AG04450 (cell line): Measurements from ENCODE around the gene CNTN1. TPM values are rescaled to one million over a fixed set of nuclear protein-coding genes. Genes with fewer than 3 reads are reported as not detected.
"Not testable (repeated sequence)": the region's sequence is repeated elsewhere in the genome, so short reads cannot be mapped to it uniquely, and the experiment has no call there.

ENCODE experiments used
- CTCF ChIA-PET: fragments of 300-600, 350-600 bp; formaldehyde crosslinking; extraction: SDS; loops from one replicate; lab custom pipeline; 2022; ENCODE audit warnings: antibody characterized with exemption, inconsistent platforms; lab: Charles Lee
- POLR2A ChIA-PET: fragments of 350-600 bp; formaldehyde crosslinking; extraction: SDS; loops from one replicate; lab custom pipeline; 2021; ENCODE audit warnings: antibody characterized with exemption, inconsistent platforms; lab: Yijun Ruan, JAX
- DNase-seq: peaks from one replicate; pipeline ENCODE4 v3.0.0-alpha.2; 2011; ENCODE audit warnings: low read depth, low spot score
- H3K27ac ChIP-seq: one replicate; pipeline ENCODE4 v1.5.1; 2012; ENCODE audit warnings: low read depth, low read length, control low read depth
- H3K27me3 ChIP-seq: one replicate; pipeline ENCODE4 v1.6.0; 2012; ENCODE audit warnings: low read length; ENCODE audit not compliant: control insufficient read depth, insufficient read depth
- H3K4me3 ChIP-seq: 2 replicates; pipeline ENCODE4 v1.5.1; 2011; ENCODE audit warnings: mild to moderate bottlenecking, low read depth, low read length, control low read depth
- H3K9me3 ChIP-seq: 2 replicates; pipeline ENCODE4 v1.5.1; 2012; ENCODE audit warnings: low read length; ENCODE audit not compliant: control insufficient read depth, insufficient read depth
- polyA plus RNA-seq: library from polyadenylated mRNA; depleted of rRNA; stranded (reverse); fragments of >200 nt; gene quantifications from 2 replicates; pipeline ENCODE4 v1.2.3, GENCODE V29; 2011
- TF ChIP-seq, protein P1 (sequence below): IDR thresholded peaks from 2 replicates; pipeline ENCODE4 v1.5.1; 2011; ENCODE audit warnings: low read depth, low read length, control low read depth, inconsistent platforms

The CNTN1 gene
- polyA plus RNA-seq, 1 experiment = 0.19 TPM

DNA sequence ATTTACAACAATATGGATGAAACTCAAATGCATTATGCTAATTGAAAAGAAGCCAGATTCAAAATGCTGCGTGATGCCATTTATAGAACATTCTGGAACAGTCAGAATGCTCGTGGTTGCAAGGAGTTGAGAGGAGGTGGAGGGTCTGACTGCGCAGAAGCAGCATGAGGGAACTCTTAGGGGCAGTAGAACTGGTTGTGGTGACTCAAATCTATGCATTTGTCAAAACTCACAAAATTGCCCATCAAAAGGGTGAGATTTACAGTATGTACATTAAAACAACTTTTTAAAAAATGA, 382.2 kb downstream of the CNTN1 start:
- Histone ChIP-seq H3K9me3 (no peaks in the 10 kb centered on the region; the same call in 1 of the 2 replicates), H3K27ac (no peak overlapping the region), H3K4me3 (no peak overlapping the region), H3K27me3 (no peaks in the 10 kb centered on the region)
- TF ChIP-seq, protein P1, sequence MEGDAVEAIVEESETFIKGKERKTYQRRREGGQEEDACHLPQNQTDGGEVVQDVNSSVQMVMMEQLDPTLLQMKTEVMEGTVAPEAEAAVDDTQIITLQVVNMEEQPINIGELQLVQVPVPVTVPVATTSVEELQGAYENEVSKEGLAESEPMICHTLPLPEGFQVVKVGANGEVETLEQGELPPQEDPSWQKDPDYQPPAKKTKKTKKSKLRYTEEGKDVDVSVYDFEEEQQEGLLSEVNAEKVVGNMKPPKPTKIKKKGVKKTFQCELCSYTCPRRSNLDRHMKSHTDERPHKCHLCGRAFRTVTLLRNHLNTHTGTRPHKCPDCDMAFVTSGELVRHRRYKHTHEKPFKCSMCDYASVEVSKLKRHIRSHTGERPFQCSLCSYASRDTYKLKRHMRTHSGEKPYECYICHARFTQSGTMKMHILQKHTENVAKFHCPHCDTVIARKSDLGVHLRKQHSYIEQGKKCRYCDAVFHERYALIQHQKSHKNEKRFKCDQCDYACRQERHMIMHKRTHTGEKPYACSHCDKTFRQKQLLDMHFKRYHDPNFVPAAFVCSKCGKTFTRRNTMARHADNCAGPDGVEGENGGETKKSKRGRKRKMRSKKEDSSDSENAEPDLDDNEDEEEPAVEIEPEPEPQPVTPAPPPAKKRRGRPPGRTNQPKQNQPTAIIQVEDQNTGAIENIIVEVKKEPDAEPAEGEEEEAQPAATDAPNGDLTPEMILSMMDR = no peak
- POLR2A ChIA-PET = no interaction called here
- CTCF ChIA-PET = no interaction called here
- DNase-seq = no peak

DNA sequence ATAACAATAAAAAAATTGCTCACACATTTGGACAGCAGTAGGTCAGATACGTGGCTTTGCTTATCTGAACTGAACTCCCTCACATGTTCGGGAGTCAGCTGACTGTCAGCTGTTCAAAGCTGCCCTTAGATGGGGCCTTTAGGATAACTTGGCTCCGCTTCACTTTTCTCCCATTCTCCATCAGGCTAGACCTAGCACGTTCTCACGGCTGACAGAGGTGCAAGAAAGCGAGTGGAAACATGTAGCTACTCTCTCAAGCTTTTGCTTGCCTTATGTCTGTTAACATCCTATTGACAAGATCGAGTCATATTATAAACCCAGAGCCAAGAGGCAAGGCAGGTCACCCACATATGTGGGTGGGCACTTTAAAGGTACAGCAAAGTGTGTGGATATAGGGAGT, 383.9 kb downstream of the CNTN1 start:
- ChIA-PET POLR2A (no interaction called here), CTCF (interaction anchor here (0.8 kb wide), 1 partner anchor 20 kb away, joined by 3 read pairs; no protein-coding TSS in a partner anchor)
- Histone ChIP-seq H3K9me3 (no peaks in the 10 kb centered on the region), H3K4me3 (no peak overlapping the region), H3K27me3 (no peaks in the 10 kb centered on the region), H3K27ac (no peak overlapping the region)
- no peak for DNase-seq
- TF ChIP-seq, protein P1 = no peak

DNA sequence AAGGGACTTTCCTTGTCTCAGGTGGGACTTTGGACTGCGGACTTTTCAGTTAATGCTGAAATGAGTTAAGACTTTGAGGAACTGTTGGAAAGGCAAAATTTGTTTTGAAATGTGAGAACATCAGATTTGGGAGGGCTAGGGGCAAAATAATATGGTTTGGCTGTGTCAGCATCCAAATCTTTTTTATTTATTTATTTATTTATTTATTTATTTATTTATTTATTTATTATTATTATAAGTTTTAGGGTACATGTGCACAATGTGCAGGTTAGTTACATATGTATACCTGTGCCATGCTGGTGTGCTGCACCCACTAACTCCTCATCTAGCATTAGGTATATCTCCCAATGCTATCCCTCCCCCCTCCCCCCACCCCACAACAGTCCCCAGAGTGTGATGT, 389.0 kb downstream of the CNTN1 start:
- H3K27me3 ChIP-seq, CTCF ChIA-PET, POLR2A ChIA-PET, H3K4me3 ChIP-seq, H3K27ac ChIP-seq, DNase-seq, H3K9me3 ChIP-seq: not testable (repeated sequence)

DNA sequence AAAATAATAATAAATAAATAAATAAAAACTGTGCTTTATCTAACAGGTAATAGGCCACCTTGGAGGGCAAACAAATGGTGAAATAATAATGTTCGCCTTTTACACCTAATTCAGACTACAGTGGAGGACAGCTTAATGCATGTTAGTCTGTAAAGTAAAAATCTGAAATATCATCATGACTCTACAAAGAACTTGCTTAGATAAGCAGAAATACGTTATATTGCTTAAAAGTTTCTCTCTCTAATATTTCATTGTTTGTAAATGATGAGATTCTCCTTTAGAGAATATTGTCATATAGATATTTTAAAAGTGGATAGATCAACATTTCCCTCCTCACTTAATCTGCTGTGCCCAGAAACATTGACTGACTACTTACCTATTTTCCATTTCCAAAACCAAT, 397.2 kb downstream of the CNTN1 start:
- POLR2A ChIA-PET = no interaction called here
- CTCF ChIA-PET = no interaction called here
- no peak overlapping the region for H3K27ac ChIP-seq
- TF ChIP-seq, protein P1 = no peak
- DNase-seq = no peak
- no peaks in the 10 kb centered on the region for H3K9me3 ChIP-seq
- no peaks in the 10 kb centered on the region for H3K27me3 ChIP-seq
- no peak overlapping the region for H3K4me3 ChIP-seq

DNA sequence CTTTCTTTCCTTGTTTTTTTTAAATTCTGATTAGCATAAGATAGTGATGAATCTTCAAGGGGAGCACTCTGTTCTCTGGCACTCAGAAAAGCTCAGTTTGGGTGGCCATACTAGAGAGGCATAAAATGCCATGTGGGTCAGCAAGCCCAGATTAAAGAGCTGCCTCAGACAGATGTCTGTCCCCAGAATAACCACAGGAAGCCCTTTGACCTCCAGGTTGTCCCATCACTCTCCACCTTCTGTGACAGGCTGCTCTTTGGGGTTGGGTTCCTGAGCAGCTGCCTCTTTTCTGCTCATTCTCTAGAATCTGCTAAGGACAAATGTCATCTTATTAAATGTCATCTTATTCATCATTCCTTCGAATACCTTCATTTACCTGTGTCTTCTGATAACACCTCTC, 399.9 kb downstream of the CNTN1 start:
- no peaks in the 10 kb centered on the region for H3K9me3 ChIP-seq
- TF ChIP-seq, protein P1 = no peak
- POLR2A ChIA-PET = no interaction called here
- CTCF ChIA-PET = no interaction called here
- no peak overlapping the region for H3K27ac ChIP-seq
- no peak for DNase-seq
- no peak overlapping the region for H3K4me3 ChIP-seq
- no peaks in the 10 kb centered on the region for H3K27me3 ChIP-seq

DNA sequence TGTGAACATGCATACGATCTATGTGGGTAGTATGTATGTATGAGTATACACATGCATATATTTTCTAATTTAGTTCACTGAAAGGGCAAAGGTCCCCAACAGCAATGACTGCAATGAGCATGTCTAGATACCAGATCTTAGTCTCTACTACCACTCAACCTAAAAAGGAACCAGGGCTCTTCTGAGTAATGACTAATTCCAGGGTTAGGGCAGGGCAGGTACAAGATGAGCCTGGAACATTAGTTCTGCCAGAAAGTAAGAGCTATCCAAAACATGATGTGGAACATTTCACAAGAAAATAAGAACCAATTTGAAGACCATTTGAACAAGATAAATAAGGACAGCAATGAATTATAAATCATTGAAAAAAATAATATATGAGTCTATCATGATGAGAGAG, 404.6 kb downstream of the CNTN1 start:
- H3K9me3 ChIP-seq = no peaks in the 10 kb centered on the region
- DNase-seq = no peak
- TF ChIP-seq, protein P1 = no peak
- ChIA-PET POLR2A (no interaction called here), CTCF (no interaction called here)
- H3K27ac ChIP-seq = no peak overlapping the region
- no peaks in the 10 kb centered on the region for H3K27me3 ChIP-seq
- no peak overlapping the region for H3K4me3 ChIP-seq
